Spleen (tissue), 11 donors: Measurements from ENCODE around the gene GLRX2. TPM values are rescaled to one million over a fixed set of nuclear protein-coding genes. Genes with fewer than 3 reads are reported as not detected.

Experiments used
- DNase-seq: peaks from one replicate; pipeline ENCODE4 v3.0.0-alpha.2; 2020
- H3K27ac ChIP-seq, 8 donors: fragments of 200-600 bp; sonication (generic) in 7 of 8; 1 replicate in 4 of 8; 2 replicates in 4 of 8; pipeline versions ENCODE4 v1.5.0 to v1.8.0; 2016 to 2021; ENCODE audit warnings: inconsistent platforms in 4 of 8, mild to moderate bottlenecking in 4 of 8, moderate library complexity in 1 of 8
- H3K27me3 ChIP-seq, 7 donors: fragments of 200-600 bp; sonication (generic) in 6 of 7; replicated peaks in 1 of 7; 1 replicate in 4 of 7; 2 replicates in 3 of 7; pipeline versions ENCODE4 v1.5.0 to v1.8.0; 2016 to 2021; ENCODE audit warnings: inconsistent platforms in 3 of 7, mild to moderate bottlenecking in 1 of 7
- H3K36me3 ChIP-seq, 6 donors: fragments of 200-600 bp; sonication (generic) in 5 of 6; 1 replicate in 4 of 6; 2 replicates in 2 of 6; pipeline versions ENCODE4 v1.5.0 to v1.8.0; 2016 to 2021; ENCODE audit warnings: inconsistent platforms in 2 of 6
- H3K4me1 ChIP-seq, 6 donors: fragments of 200-600 bp; sonication (generic) in 5 of 6; 1 replicate in 3 of 6; 2 replicates in 3 of 6; pipeline versions ENCODE4 v1.5.0 to v1.8.0; 2016 to 2021; ENCODE audit warnings: inconsistent platforms in 3 of 6
- H3K4me3 ChIP-seq, 8 donors: fragments of 200-600 bp; sonication (generic) in 7 of 8; 1 replicate in 4 of 8; 2 replicates in 4 of 8; pipeline versions ENCODE4 v1.5.0 to v1.8.0; 2016 to 2021; ENCODE audit warnings: inconsistent platforms in 4 of 8, mild to moderate bottlenecking in 4 of 8, moderate library complexity in 2 of 8
- H3K9me3 ChIP-seq, 8 donors: fragments of 200-600 bp; sonication (generic) in 7 of 8; 1 replicate in 4 of 8; 2 replicates in 4 of 8; pipeline versions ENCODE4 v1.5.0 to v1.8.0; 2016 to 2021; ENCODE audit warnings: inconsistent platforms in 4 of 8
- POLR2A ChIP-seq, 3 donors: fragments of 450-650 bp; IDR thresholded peaks; one replicate each; pipeline ENCODE4 v1.5.1; 2017; ENCODE audit warnings: antibody characterized with exemption in 3 of 3, mild to moderate bottlenecking in 1 of 3
- POLR2AphosphoS5 ChIP-seq, 3 donors: sonication (generic); formaldehyde crosslinking; IDR thresholded peaks; one replicate each; pipeline ENCODE4 v1.5.1; 2017; ENCODE audit warnings: antibody characterized with exemption in 3 of 3
- WGBS, 5 donors: extraction: QIAGEN DNeasy Blood & Tissue Kit in 3 of 5; methylation state at CpG; one replicate each; pipeline versions ENCODE4 v1.1.5 to v1.1.7; 2013 to 2018; 5-methylcytosine and 5-hydroxymethylcytosine counted together
- intact Hi-C: fragments of 100-400 bp; cut with DNase I; formaldehyde crosslinking; loops from one replicate; pipeline ENCODE4 v1.15.0; 2023; ENCODE audit warnings: low total_unique reads
- polyA plus RNA-seq, 3 donors: library from polyadenylated mRNA; stranded (reverse); fragments of 200-250 nt; gene quantifications; one replicate each; pipeline ENCODE4 v1.2.1, GENCODE V29; 2013
- total RNA-seq, 7 donors: library from RNA; depleted of rRNA in 3 of 7; stranded (reverse); fragments of >200 nt in 3 of 7; fragmentation: NEBNext Ultra II Directional in 4 of 7; extraction: Animal tissue kit (Norgen Biotek cat#: 25700) in 4 of 7; gene quantifications; one replicate each; pipeline versions ENCODE4 v1.1.0 to v1.2.1, GENCODE V29; 2016 to 2021
- TF ChIP-seq, protein P1 (sequence below), 11 experiments: fragments of 200-600 bp in 7 of 11; fragments of 450-650 bp in 4 of 11; sonication (generic) in 4 of 11; IDR thresholded peaks in 8 of 11; conservative IDR thresholded peaks in 3 of 11; 1 replicate in 7 of 11; 2 replicates in 4 of 11; pipeline versions ENCODE4 v1.4.0 to v1.8.0; 2016 to 2021; ENCODE audit warnings: antibody characterized with exemption in 11 of 11, inconsistent platforms in 4 of 11, mild to moderate bottlenecking in 1 of 11
- donor health status: healthy with polysubstance abuse.
- donor health status: DM: no; HTN: no; CAD: no; lungs with moderate emphysema.
- donor health status: DM: no; HTN: no; CAD: no.
- donor health status: Bipolar disorder and iron deficiency.
- donor health status: healthy.
- donor health status: DM: no; HTN: no; CAD: no.
- donor health status: DM: yes; HTN: yes; CAD: no.

The GLRX2 gene
- total and polyA plus RNA-seq, 10 donors: 5.9 to 20.0 (median 11.0) TPM

- H3K27ac ChIP-seq: peak overlapping the region; percentile 89 to 94 (median 92)
- DNase-seq: peak; percentile 89
- WGBS, 5 donors: 0 to 1% (median 0%) methylated on average over 20 to 24 of the region's 24 CpGs
- TF ChIP-seq, protein P1, sequence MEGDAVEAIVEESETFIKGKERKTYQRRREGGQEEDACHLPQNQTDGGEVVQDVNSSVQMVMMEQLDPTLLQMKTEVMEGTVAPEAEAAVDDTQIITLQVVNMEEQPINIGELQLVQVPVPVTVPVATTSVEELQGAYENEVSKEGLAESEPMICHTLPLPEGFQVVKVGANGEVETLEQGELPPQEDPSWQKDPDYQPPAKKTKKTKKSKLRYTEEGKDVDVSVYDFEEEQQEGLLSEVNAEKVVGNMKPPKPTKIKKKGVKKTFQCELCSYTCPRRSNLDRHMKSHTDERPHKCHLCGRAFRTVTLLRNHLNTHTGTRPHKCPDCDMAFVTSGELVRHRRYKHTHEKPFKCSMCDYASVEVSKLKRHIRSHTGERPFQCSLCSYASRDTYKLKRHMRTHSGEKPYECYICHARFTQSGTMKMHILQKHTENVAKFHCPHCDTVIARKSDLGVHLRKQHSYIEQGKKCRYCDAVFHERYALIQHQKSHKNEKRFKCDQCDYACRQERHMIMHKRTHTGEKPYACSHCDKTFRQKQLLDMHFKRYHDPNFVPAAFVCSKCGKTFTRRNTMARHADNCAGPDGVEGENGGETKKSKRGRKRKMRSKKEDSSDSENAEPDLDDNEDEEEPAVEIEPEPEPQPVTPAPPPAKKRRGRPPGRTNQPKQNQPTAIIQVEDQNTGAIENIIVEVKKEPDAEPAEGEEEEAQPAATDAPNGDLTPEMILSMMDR (IDR thresholded peaks at IDR 0.05 in 8 of 11, conservative IDR thresholded peaks at IDR 0.05 in 3 of 11): no peak
- TF ChIP-seq POLR2A (IDR thresholded peaks at IDR 0.05) (no peak), POLR2AphosphoS5 (IDR thresholded peaks at IDR 0.05) (no peak)
- H3K4me1 ChIP-seq: peaks cover 9 to 38% (median 23%) of the 10 kb centered on the region in 6 donors
- H3K36me3 ChIP-seq: peaks cover 0 to 16% (median 12%) of the 10 kb centered on the region in 6 donors
- no peaks in the 10 kb centered on the region for H3K27me3 ChIP-seq
- intact Hi-C loops: no loop called here
- H3K9me3 ChIP-seq: no peaks in the 10 kb centered on the region
- H3K4me3 ChIP-seq: peak overlapping the region; percentile 75 to 96 (median 92)
These were observed 710 bp downstream of the GLRX2 start for GRCh38 chr1:193104502-193104906.

GRCh38 chr1:193103759-193104501 lies 1.3 kb downstream of the GLRX2 start:
- Histone ChIP-seq H3K9me3 (no peaks in the 10 kb centered on the region), H3K36me3 (peaks cover 0 to 22% (median 18%) of the 10 kb centered on the region in 6 donors), H3K27me3 (no peaks in the 10 kb centered on the region), H3K27ac (peak overlapping the region; percentile 89 to 94 (median 92)), H3K4me3 (peak overlapping the region; percentile 75 to 96 (median 92)), H3K4me1 (peaks cover 9 to 38% (median 23%) of the 10 kb centered on the region in 6 donors)
- TF ChIP-seq POLR2AphosphoS5 (IDR thresholded peaks at IDR 0.05): no peak
- no peak for TF ChIP-seq POLR2A (IDR thresholded peaks at IDR 0.05)
- TF ChIP-seq, protein P1 (IDR thresholded peaks at IDR 0.05 in 8 of 11, conservative IDR thresholded peaks at IDR 0.05 in 3 of 11): no peak
- intact Hi-C loops: no loop called here
- DNase-seq: no peak
- 35 to 42% (median 41%) methylated on average over 9 of the region's 9 CpGs for WGBS, 5 donors

GRCh38 chr1:193102662-193103061 lies 2.6 kb downstream of the GLRX2 start:
- peaks cover 9 to 38% (median 23%) of the 10 kb centered on the region in 6 donors for H3K4me1 ChIP-seq
- no peaks in the 10 kb centered on the region for H3K27me3 ChIP-seq
- WGBS, 5 donors: 81 to 93% (median 87%) methylated on average over 5 of the region's 5 CpGs
- intact Hi-C loops: no loop called here
- no peaks in the 10 kb centered on the region for H3K9me3 ChIP-seq
- no peak overlapping the region for H3K4me3 ChIP-seq
- no peak overlapping the region for H3K27ac ChIP-seq
- H3K36me3 ChIP-seq: peaks cover 0 to 34% (median 24%) of the 10 kb centered on the region in 6 donors
- DNase-seq: no peak
- TF ChIP-seq, protein P1 (IDR thresholded peaks at IDR 0.05 in 8 of 11, conservative IDR thresholded peaks at IDR 0.05 in 3 of 11): no peak
- no peak for TF ChIP-seq POLR2A (IDR thresholded peaks at IDR 0.05)
- TF ChIP-seq POLR2AphosphoS5 (IDR thresholded peaks at IDR 0.05): no peak

DNA sequence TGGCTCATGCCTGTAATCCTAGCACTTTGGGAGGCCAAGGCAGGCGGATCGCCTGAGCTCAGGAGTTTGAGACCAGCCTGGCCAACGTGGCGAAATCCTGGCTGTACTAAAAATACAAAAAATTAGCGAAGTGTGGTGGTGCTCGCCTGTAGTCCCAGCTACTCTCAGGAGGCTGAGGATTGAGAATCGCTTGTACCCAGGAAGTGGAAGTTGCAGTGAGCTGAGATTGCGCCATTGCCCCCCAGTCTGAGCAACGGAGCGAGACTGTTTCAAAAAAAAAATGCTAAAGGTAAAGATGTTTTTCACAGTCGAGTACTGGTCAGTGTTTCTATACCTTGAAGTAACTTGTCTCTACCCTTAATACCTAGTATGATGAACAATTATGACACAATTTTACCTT lies 11.1 kb downstream of the GLRX2 start:
- intact Hi-C loops: no loop called here
- Histone ChIP-seq H3K36me3 (peaks cover 0 to 95% (median 42%) of the 10 kb centered on the region in 6 donors), H3K4me3 (no peak overlapping the region), H3K27me3 (no peaks in the 10 kb centered on the region), H3K9me3 (no peaks in the 10 kb centered on the region), H3K27ac (peak overlapping the region in 2 of 8 donors; percentile 24 to 56), H3K4me1 (no peaks in the 10 kb centered on the region)
- 74 to 92% (median 85%) methylated on average over 11 of the region's 11 CpGs for WGBS, 5 donors
- TF ChIP-seq POLR2A (IDR thresholded peaks at IDR 0.05): no peak
- TF ChIP-seq, protein P1 (IDR thresholded peaks at IDR 0.05 in 8 of 11, conservative IDR thresholded peaks at IDR 0.05 in 3 of 11): no peak
- TF ChIP-seq POLR2AphosphoS5 (IDR thresholded peaks at IDR 0.05): no peak
- DNase-seq: no peak
